Gastrocnemius medialis (tissue), 4 donors: ENCODE results near the gene KLHDC10.

ENCODE experiments used
- POLR2A ChIP-seq, 2 donors: fragments of 450-650 bp; IDR thresholded peaks; one replicate each; pipeline ENCODE4 v1.6.1; 2017; ENCODE audit warnings: antibody characterized with exemption in 2 of 2, mild to moderate bottlenecking in 2 of 2, moderate library complexity in 2 of 2
- TF ChIP-seq, protein P1 (sequence below), 5 experiments: fragments of 450-650 bp in 3 of 5; fragments of 200-600 bp in 2 of 5; sonication (generic) in 2 of 5; IDR thresholded peaks in 4 of 5; conservative IDR thresholded peaks in 1 of 5; 1 replicate in 4 of 5; 2 replicates in 1 of 5; pipeline ENCODE4 v1.5.1; 2016 to 2019; ENCODE audit warnings: antibody characterized with exemption in 5 of 5, mild to moderate bottlenecking in 3 of 5, moderate library complexity in 3 of 5

DNA sequence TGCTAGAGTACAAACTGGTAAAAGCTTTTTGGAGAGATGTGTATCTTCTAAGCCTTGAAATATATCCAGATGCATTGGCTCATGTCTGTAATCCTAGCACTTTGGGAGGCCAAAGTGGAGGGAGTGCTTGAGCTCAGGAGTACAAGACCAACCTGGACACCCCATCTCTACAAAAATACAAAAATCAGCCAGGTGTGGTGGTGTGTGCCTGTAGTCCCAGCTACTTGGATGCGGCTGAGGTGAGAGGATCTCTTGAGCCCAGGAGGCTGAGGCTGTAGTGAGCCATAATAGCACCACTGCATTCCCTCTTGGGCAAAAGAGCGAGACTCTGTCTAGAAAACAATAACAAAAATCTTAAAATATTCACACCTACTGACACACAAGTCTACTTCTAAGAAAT lies 109.3 kb downstream of the KLHDC10 start:
- TF ChIP-seq, protein P1, sequence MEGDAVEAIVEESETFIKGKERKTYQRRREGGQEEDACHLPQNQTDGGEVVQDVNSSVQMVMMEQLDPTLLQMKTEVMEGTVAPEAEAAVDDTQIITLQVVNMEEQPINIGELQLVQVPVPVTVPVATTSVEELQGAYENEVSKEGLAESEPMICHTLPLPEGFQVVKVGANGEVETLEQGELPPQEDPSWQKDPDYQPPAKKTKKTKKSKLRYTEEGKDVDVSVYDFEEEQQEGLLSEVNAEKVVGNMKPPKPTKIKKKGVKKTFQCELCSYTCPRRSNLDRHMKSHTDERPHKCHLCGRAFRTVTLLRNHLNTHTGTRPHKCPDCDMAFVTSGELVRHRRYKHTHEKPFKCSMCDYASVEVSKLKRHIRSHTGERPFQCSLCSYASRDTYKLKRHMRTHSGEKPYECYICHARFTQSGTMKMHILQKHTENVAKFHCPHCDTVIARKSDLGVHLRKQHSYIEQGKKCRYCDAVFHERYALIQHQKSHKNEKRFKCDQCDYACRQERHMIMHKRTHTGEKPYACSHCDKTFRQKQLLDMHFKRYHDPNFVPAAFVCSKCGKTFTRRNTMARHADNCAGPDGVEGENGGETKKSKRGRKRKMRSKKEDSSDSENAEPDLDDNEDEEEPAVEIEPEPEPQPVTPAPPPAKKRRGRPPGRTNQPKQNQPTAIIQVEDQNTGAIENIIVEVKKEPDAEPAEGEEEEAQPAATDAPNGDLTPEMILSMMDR (IDR thresholded peaks at IDR 0.05 in 4 of 5, conservative IDR thresholded peaks at IDR 0.05 in 1 of 5) = no peak
- TF ChIP-seq POLR2A (IDR thresholded peaks at IDR 0.05) = no peak
